Measurements from ENCODE around the gene SBF1.
"Not testable (repeated sequence)": the region's sequence is repeated elsewhere in the genome, so short reads cannot be mapped to it uniquely, and the experiment has no call there.

SBF1 gene

GRCh38 chr22:50443801-50444625 is 30.8 kb downstream of the SBF1 start:
- no peak for DNase-seq

GRCh38 chr22:50443197-50443596 is 31.6 kb downstream of the SBF1 start:
- peak; percentile 23 for DNase-seq

- no peak for DNase-seq
These were observed 33.3 kb downstream of the SBF1 start for GRCh38 chr22:50441428-50441993.

- no peak for DNase-seq
These were observed 34.1 kb downstream of the SBF1 start for GRCh38 chr22:50440544-50441249.

- no peak for DNase-seq
These were observed 34.9 kb downstream of the SBF1 start for GRCh38 chr22:50439871-50440331.

- DNase-seq = no peak
These were observed 35.4 kb downstream of the SBF1 start for GRCh38 chr22:50439314-50439870.

GRCh38 chr22:50438305-50439275 is 36.2 kb downstream of the SBF1 start:
- no peak for DNase-seq

GRCh38 chr22:50437511-50438304 is 37.1 kb downstream of the SBF1 start:
- DNase-seq = no peak

- no peak for DNase-seq
These were observed 37.9 kb downstream of the SBF1 start for GRCh38 chr22:50436841-50437341.

GRCh38 chr22:50436015-50436830 is 38.6 kb downstream of the SBF1 start:
- DNase-seq = no peak

GRCh38 chr22:50435291-50436014 is 39.4 kb downstream of the SBF1 start:
- no peak for DNase-seq

GRCh38 chr22:50434849-50435248 is 40.0 kb downstream of the SBF1 start:
- DNase-seq = no peak

GRCh38 chr22:50432877-50433510 is 41.8 kb downstream of the SBF1 start:
- not testable (repeated sequence) for DNase-seq

- DNase-seq = no peak
These were observed 42.5 kb downstream of the SBF1 start for GRCh38 chr22:50432131-50432876.

GRCh38 chr22:50425179-50425916 is 49.5 kb downstream of the SBF1 start:
- DNase-seq = no peak

- no peak for DNase-seq
These were observed 50.9 kb downstream of the SBF1 start for GRCh38 chr22:50423956-50424355.
